Measurements from ENCODE around the gene OSGIN1. TPM values are rescaled to one million over a fixed set of nuclear protein-coding genes. Genes with fewer than 3 reads are reported as not detected.

The OSGIN1 gene
- total RNA-seq, 1 experiment from 2014 or later, result 1.6 TPM

Other genes starting within 250 kb of the OSGIN1 start
- gene HSBP1, start 145.3 kb upstream of the OSGIN1 start, total RNA-seq (2014; rRNA removed; shearing (Covaris generic)), result 104 and 124 TPM in 2 replicates
- 2.2 and 2.3 TPM in 2 replicates for gene MLYCD, start 54.1 kb upstream of the OSGIN1 start, total RNA-seq (2014; rRNA removed; shearing (Covaris generic))
- gene NECAB2, start 15.0 kb downstream of the OSGIN1 start, total RNA-seq (2014; rRNA removed; shearing (Covaris generic)), result 0.55 and 1.2 TPM in 2 replicates
- not detected in 2 replicates for gene SLC38A8, start 89.6 kb downstream of the OSGIN1 start, total RNA-seq (2014; rRNA removed; shearing (Covaris generic))
- gene MBTPS1, start 163.7 kb downstream of the OSGIN1 start, total RNA-seq (2014; rRNA removed; shearing (Covaris generic)), result 32.3 and 34.4 TPM in 2 replicates
- gene HSDL1, start 191.9 kb downstream of the OSGIN1 start, total RNA-seq (2014; rRNA removed; shearing (Covaris generic)), result 44.5 and 53.5 TPM in 2 replicates
- gene DNAAF1, start 192.1 kb downstream of the OSGIN1 start, total RNA-seq (2014; rRNA removed; shearing (Covaris generic)), result 0.07 TPM in 1 of 2 replicates, not detected in the other
- gene TAF1C, start 233.8 kb downstream of the OSGIN1 start, total RNA-seq (2014; rRNA removed; shearing (Covaris generic)), result 38.8 and 51.9 TPM in 2 replicates
- gene ADAD2, start 237.9 kb downstream of the OSGIN1 start, total RNA-seq (2014; rRNA removed; shearing (Covaris generic)), result 0.78 TPM in 1 of 2 replicates, not detected in the other